Hepatocyte (in vitro differentiated cells): ENCODE results near the gene ASB10. TPM values are rescaled to one million over a fixed set of nuclear protein-coding genes. Genes with fewer than 3 reads are reported as not detected.

ENCODE experiments used
- DNase-seq: peaks from one replicate; pipeline ENCODE4 v3.0.0-alpha.2; 2016; ENCODE audit warnings: low spot score
- H2AFZ ChIP-seq: fragments of 200-600 bp; sonication (generic); 2 replicates; pipeline ENCODE4 v1.6.0; 2016; ENCODE audit warnings: antibody characterized with exemption, mild to moderate bottlenecking
- H3K27ac ChIP-seq: fragments of 200-600 bp; sonication (generic); 2 replicates; pipeline ENCODE4 v1.5.1; 2016; ENCODE audit warnings: mild to moderate bottlenecking
- H3K27me3 ChIP-seq: fragments of 200-600 bp; sonication (generic); 2 replicates; pipeline ENCODE4 v1.6.1; 2016
- H3K36me3 ChIP-seq: fragments of 200-600 bp; sonication (generic); replicated peaks from 2 replicates; pipeline ENCODE4 v1.5.1; 2016; ENCODE audit warnings: low read depth; ENCODE audit not compliant: insufficient read depth
- H3K4me1 ChIP-seq: fragments of 200-600 bp; sonication (generic); 2 replicates; pipeline ENCODE4 v1.5.1; 2016; ENCODE audit warnings: mild to moderate bottlenecking, moderate library complexity; ENCODE audit not compliant: insufficient read depth
- H3K4me2 ChIP-seq: fragments of 200-600 bp; sonication (generic); 2 replicates; pipeline ENCODE4 v1.6.0; 2016
- H3K4me3 ChIP-seq: fragments of 200-600 bp; sonication (generic); 2 replicates; pipeline ENCODE4 v1.5.1; 2016; ENCODE audit warnings: mild to moderate bottlenecking
- H3K79me2 ChIP-seq: fragments of 200-600 bp; sonication (generic); 2 replicates; pipeline ENCODE4 v1.6.0; 2017; ENCODE audit warnings: mild to moderate bottlenecking
- H3K9me2 ChIP-seq: fragments of 200-600 bp; sonication (generic); replicated peaks from 2 replicates; pipeline ENCODE4 v1.6.0; 2017; ENCODE audit warnings: mild to moderate bottlenecking; ENCODE audit not compliant: insufficient read depth
- H3K9me3 ChIP-seq: fragments of 200-600 bp; sonication (generic); 2 replicates; pipeline ENCODE4 v1.5.1; 2016; ENCODE audit warnings: low read depth, mild to moderate bottlenecking
- H4K20me1 ChIP-seq: fragments of 200-600 bp; sonication (generic); 2 replicates; pipeline ENCODE4 v1.6.0; 2016; ENCODE audit warnings: mild to moderate bottlenecking; ENCODE audit not compliant: insufficient read depth, poor library complexity, severe bottlenecking
- CTCF ChIP-seq: fragments of 200-600 bp; sonication (generic); IDR thresholded peaks from 2 replicates; pipeline ENCODE4 v1.5.1; 2016; ENCODE audit warnings: antibody characterized with exemption, mild to moderate bottlenecking; ENCODE audit not compliant: poor library complexity
- EZH2 ChIP-seq: fragments of 200-600 bp; sonication (generic); IDR thresholded peaks from 2 replicates; pipeline ENCODE4 v1.6.1; 2016; ENCODE audit warnings: antibody characterized with exemption, mild to moderate bottlenecking, borderline replicate concordance
- EZH2phosphoT487 ChIP-seq: fragments of 200-600 bp; sonication (generic); IDR thresholded peaks from one replicate; pipeline ENCODE4 v1.6.1; 2018; ENCODE audit warnings: antibody characterized with exemption, mild to moderate bottlenecking, low read depth, moderate library complexity; ENCODE audit not compliant: unreplicated experiment, severe bottlenecking
- WGBS: methylation state at CpG from one replicate; pipeline ENCODE4 v1.1.6; 2016; ENCODE audit warnings: low lambda C conversion rate; ENCODE audit errors: missing lambda C conversion rate; 5-methylcytosine and 5-hydroxymethylcytosine counted together
- polyA plus RNA-seq: library from polyadenylated mRNA; unstranded; fragments of >200 nt; fragmentation: Nextera tagmentation; extraction: Ambion mirVana; gene quantifications from 2 replicates; pipeline ENCODE4 v1.2.1, GENCODE V29; 2016
- total RNA-seq: library from RNA; depleted of rRNA; stranded (reverse); fragments of >200 nt; gene quantifications from 2 replicates; pipeline ENCODE4 v1.2.3, GENCODE V29; 2014

Gene ASB10
- total and polyA plus RNA-seq, 2 experiments from 2014 or later, result not detected

GRCh38 chr7:151175047-151175792 lies 11.8 kb downstream of the ASB10 start:
- Histone ChIP-seq H3K4me1 (no peaks in the 10 kb centered on the region), H3K27me3 (peaks cover 25% of the 10 kb centered on the region), H3K36me3 (no peaks in the 10 kb centered on the region), H2AFZ (no peak overlapping the region), H3K27ac (no peak overlapping the region), H4K20me1 (no peaks in the 10 kb centered on the region), H3K4me2 (no peak overlapping the region), H3K9me2 (no peaks in the 10 kb centered on the region), H3K4me3 (no peak overlapping the region), H3K9me3 (no peaks in the 10 kb centered on the region), H3K79me2 (no peaks in the 10 kb centered on the region)
- 84% methylated on average over 16 of the region's 16 CpGs for WGBS
- no peak for TF ChIP-seq EZH2
- TF ChIP-seq EZH2phosphoT487, result no peak
- no peak for DNase-seq

GRCh38 chr7:151174246-151175046 lies 12.6 kb downstream of the ASB10 start:
- WGBS, result 93% methylated on average over 51 of the region's 77 CpGs
- no peak overlapping the region for H3K4me2 ChIP-seq
- no peaks in the 10 kb centered on the region for H3K9me2 ChIP-seq
- no peak overlapping the region for H3K27ac ChIP-seq
- no peaks in the 10 kb centered on the region for H3K36me3 ChIP-seq
- H3K4me3 ChIP-seq, result no peak overlapping the region
- TF ChIP-seq EZH2phosphoT487 (no peak), EZH2 (no peak), CTCF (no peak)
- no peaks in the 10 kb centered on the region for H3K4me1 ChIP-seq
- no peak overlapping the region for H2AFZ ChIP-seq
- no peaks in the 10 kb centered on the region for H3K79me2 ChIP-seq
- no peak for DNase-seq
- peaks cover 33% of the 10 kb centered on the region for H3K27me3 ChIP-seq
- H4K20me1 ChIP-seq, result no peaks in the 10 kb centered on the region
- no peaks in the 10 kb centered on the region for H3K9me3 ChIP-seq

- TF ChIP-seq EZH2phosphoT487 (no peak), EZH2 (no peak), CTCF (no peak)
- H3K27ac ChIP-seq, result no peak overlapping the region
- DNase-seq, result no peak
- no peak overlapping the region for H3K4me3 ChIP-seq
- no peaks in the 10 kb centered on the region for H3K79me2 ChIP-seq
- no peaks in the 10 kb centered on the region for H3K4me1 ChIP-seq
- no peaks in the 10 kb centered on the region for H3K36me3 ChIP-seq
- H3K9me3 ChIP-seq, result no peaks in the 10 kb centered on the region
- H3K27me3 ChIP-seq, result peaks cover 41% of the 10 kb centered on the region
- no peak overlapping the region for H2AFZ ChIP-seq
- WGBS, result 94% methylated on average over 30 of the region's 43 CpGs
- H3K9me2 ChIP-seq, result no peaks in the 10 kb centered on the region
- H3K4me2 ChIP-seq, result no peak overlapping the region
- no peaks in the 10 kb centered on the region for H4K20me1 ChIP-seq
Observed at GRCh38 chr7:151173386-151174245, 13.4 kb downstream of the ASB10 start.
